Lower leg skin (tissue), 3 donors: ENCODE results near the gene TTYH3.

Source experiments
- CTCF ChIP-seq, 3 donors: fragments of 450-650 bp; IDR thresholded peaks; one replicate each; pipeline ENCODE4 v1.5.1; 2016; ENCODE audit warnings: antibody characterized with exemption in 3 of 3, mild to moderate bottlenecking in 3 of 3, moderate library complexity in 2 of 3
- POLR2A ChIP-seq, 2 donors: fragments of 450-650 bp; IDR thresholded peaks; one replicate each; pipeline ENCODE4 v1.6.1; 2016 to 2017; ENCODE audit warnings: antibody characterized with exemption in 2 of 2, mild to moderate bottlenecking in 1 of 2, moderate library complexity in 1 of 2

- TF ChIP-seq CTCF (IDR thresholded peaks at IDR 0.05) (no peak), POLR2A (IDR thresholded peaks at IDR 0.05) (no peak)
Observed at GRCh38 chr7:2607122-2607922, 24.5 kb upstream of the TTYH3 start.
